CD4-positive, alpha-beta memory T cell (primary cell): ENCODE results near the gene USP5. TPM values are rescaled to one million over a fixed set of nuclear protein-coding genes. Genes with fewer than 3 reads are reported as not detected.
A peak's percentile ranks its signal among the peaks of the same experiment; 100 is the strongest.

Source experiments
- CTCF ChIA-PET: fragments of 350-600 bp; sonication (Branson Sonifier 250); formaldehyde crosslinking; loops from one replicate; lab custom pipeline; 2021; ENCODE audit warnings: inconsistent platforms; ENCODE audit not compliant: partially characterized antibody; lab: Charles Lee
- POLR2A ChIA-PET: fragments of 350-600 bp; sonication (Branson Sonifier 250); formaldehyde crosslinking; loops from one replicate; lab custom pipeline; 2021; ENCODE audit not compliant: partially characterized antibody; lab: Charles Lee
- DNase-seq, 5 donors: peaks; one replicate each; pipeline versions ENCODE4 v3.0.0 to v3.0.0-alpha.2; 2020 to 2022; ENCODE audit warnings: mixed read lengths in 1 of 5
- H3K27ac ChIP-seq: one replicate; pipeline ENCODE4 v1.7.0; 2013; ENCODE audit warnings: low read depth, low read length
- H3K27me3 ChIP-seq: 2 replicates; pipeline ENCODE4 v1.7.0; 2013; ENCODE audit warnings: mild to moderate bottlenecking, low read length, moderate library complexity; ENCODE audit not compliant: insufficient read depth
- H3K36me3 ChIP-seq: 2 replicates; pipeline ENCODE4 v1.7.0; 2013; ENCODE audit warnings: mild to moderate bottlenecking, low read length, moderate library complexity; ENCODE audit not compliant: insufficient read depth
- H3K4me1 ChIP-seq: 2 replicates; pipeline ENCODE4 v1.7.0; 2013; ENCODE audit warnings: mild to moderate bottlenecking, low read length, moderate library complexity; ENCODE audit not compliant: insufficient read depth
- H3K4me3 ChIP-seq, 2 donors: one replicate each; pipeline ENCODE4 v1.7.0; 2013; ENCODE audit warnings: low read length in 2 of 2, mild to moderate bottlenecking in 1 of 2
- H3K9me3 ChIP-seq, 2 donors: one replicate each; pipeline ENCODE4 v1.7.0; 2013; ENCODE audit warnings: low read length in 2 of 2, control low read depth in 1 of 2; ENCODE audit not compliant: control insufficient read depth in 1 of 2
- H3K27ac Mint-ChIP-seq, 7 donors: one replicate each; pipeline ENCODE4 v1.8.0; 2020 to 2021; ENCODE audit warnings: mixed read lengths in 7 of 7, mild to moderate bottlenecking in 6 of 7, inconsistent platforms in 3 of 7, moderate library complexity in 3 of 7
- H3K27me3 Mint-ChIP-seq, 2 donors: one replicate each; pipeline ENCODE4 v1.8.0; 2020 to 2021; ENCODE audit warnings: mixed read lengths in 2 of 2
- H3K36me3 Mint-ChIP-seq, 2 donors: one replicate each; pipeline ENCODE4 v1.8.0; 2020 to 2021; ENCODE audit warnings: mixed read lengths in 2 of 2, inconsistent platforms in 1 of 2, mild to moderate bottlenecking in 1 of 2
- H3K4me1 Mint-ChIP-seq, 4 donors: one replicate each; pipeline ENCODE4 v1.8.0; 2020 to 2021; ENCODE audit warnings: mixed read lengths in 4 of 4, mild to moderate bottlenecking in 1 of 4
- H3K4me3 Mint-ChIP-seq, 8 donors: one replicate each; pipeline ENCODE4 v1.8.0; 2020 to 2021; ENCODE audit warnings: mixed read lengths in 8 of 8, mild to moderate bottlenecking in 7 of 8, moderate library complexity in 6 of 8, inconsistent platforms in 3 of 8
- H3K9me3 Mint-ChIP-seq, 8 donors: one replicate each; pipeline ENCODE4 v1.8.0; 2020 to 2021; ENCODE audit warnings: mixed read lengths in 8 of 8, mild to moderate bottlenecking in 5 of 8, inconsistent platforms in 3 of 8, moderate library complexity in 1 of 8
- intact Hi-C: fragments of 100-400 bp; cut with micrococcal nuclease; formaldehyde crosslinking; loops from one replicate; pipeline ENCODE4 v1.15.1; 2023
- polyA plus RNA-seq, 2 donors: library from polyadenylated mRNA; unstranded; fragments of 300-500 nt; fragmentation: Illumina TruSeq; gene quantifications; one replicate each; pipeline ENCODE4 v1.2.3, GENCODE V29; 2021
- total RNA-seq, 2 experiments: library from RNA; stranded (reverse); gene quantifications; one replicate each; pipeline ENCODE4 v1.2.3, GENCODE V29; 2021

Gene USP5, protein sequence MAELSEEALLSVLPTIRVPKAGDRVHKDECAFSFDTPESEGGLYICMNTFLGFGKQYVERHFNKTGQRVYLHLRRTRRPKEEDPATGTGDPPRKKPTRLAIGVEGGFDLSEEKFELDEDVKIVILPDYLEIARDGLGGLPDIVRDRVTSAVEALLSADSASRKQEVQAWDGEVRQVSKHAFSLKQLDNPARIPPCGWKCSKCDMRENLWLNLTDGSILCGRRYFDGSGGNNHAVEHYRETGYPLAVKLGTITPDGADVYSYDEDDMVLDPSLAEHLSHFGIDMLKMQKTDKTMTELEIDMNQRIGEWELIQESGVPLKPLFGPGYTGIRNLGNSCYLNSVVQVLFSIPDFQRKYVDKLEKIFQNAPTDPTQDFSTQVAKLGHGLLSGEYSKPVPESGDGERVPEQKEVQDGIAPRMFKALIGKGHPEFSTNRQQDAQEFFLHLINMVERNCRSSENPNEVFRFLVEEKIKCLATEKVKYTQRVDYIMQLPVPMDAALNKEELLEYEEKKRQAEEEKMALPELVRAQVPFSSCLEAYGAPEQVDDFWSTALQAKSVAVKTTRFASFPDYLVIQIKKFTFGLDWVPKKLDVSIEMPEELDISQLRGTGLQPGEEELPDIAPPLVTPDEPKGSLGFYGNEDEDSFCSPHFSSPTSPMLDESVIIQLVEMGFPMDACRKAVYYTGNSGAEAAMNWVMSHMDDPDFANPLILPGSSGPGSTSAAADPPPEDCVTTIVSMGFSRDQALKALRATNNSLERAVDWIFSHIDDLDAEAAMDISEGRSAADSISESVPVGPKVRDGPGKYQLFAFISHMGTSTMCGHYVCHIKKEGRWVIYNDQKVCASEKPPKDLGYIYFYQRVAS
- total RNA-seq = 10 to 100 TPM; 65.2 to 69.3 TPM
- 10 to 100 TPM; 53.9 to 73.0 TPM for polyA plus RNA-seq

- H3K27ac ChIP-seq = peak within 1 kb of the TSS; percentile 92
- DNase-seq = peak; percentile 99 to 100 (median 99)
- peaks cover 0 to 3% (median 0%) of the 10 kb centered on the region in 8 donors for H3K9me3 Mint-ChIP-seq
- H3K27me3 ChIP-seq = no peaks in the 10 kb centered on the region
- intact Hi-C loops = loop anchor here (1.0 to 2.0 kb wide), 15 partner anchors 15 to 359 kb away; partner anchors contain the start of genes CHD4, COPS7A, EMG1 and IFFO1
- H3K4me3 ChIP-seq = peak within 1 kb of the TSS; percentile 62 to 97
- H3K27me3 Mint-ChIP-seq = no peaks in the 10 kb centered on the region
- H3K36me3 ChIP-seq = peaks cover 24% of the 10 kb centered on the region
- H3K4me1 Mint-ChIP-seq = peaks cover 18 to 36% (median 27%) of the 10 kb centered on the region in 4 donors
- H3K4me1 ChIP-seq = peaks cover 37% of the 10 kb centered on the region
- H3K27ac Mint-ChIP-seq = peak within 1 kb of the TSS; percentile 82 to 100 (median 99)
- POLR2A ChIA-PET = interaction anchor here (0.6 to 7.1 kb wide), 52 partner anchors 9 to 788 kb away, joined by 3 to 270 read pairs (median 5); partner anchors contain the start of genes C12orf57, C1RL, CD4 and COPS7A
- peak within 1 kb of the TSS; percentile 88 to 99 (median 95) for H3K4me3 Mint-ChIP-seq
- H3K36me3 Mint-ChIP-seq = peaks cover 12 to 21% of the 10 kb centered on the region in 2 donors
- CTCF ChIA-PET = interaction anchor here (0.6 to 5.7 kb wide), 20 partner anchors 10 to 513 kb away, joined by 3 to 102 read pairs (median 4); partner anchors contain the start of genes MLF2, P3H3, PTMS and SPSB2
- no peaks in the 10 kb centered on the region for H3K9me3 ChIP-seq
Observed at GRCh38 chr12:6851921-6852650, at the start of gene USP5. USP5 (plus strand) TSS chr12:6852150; CDS start chr12:6852180, 30 bp downstream.

DNA sequence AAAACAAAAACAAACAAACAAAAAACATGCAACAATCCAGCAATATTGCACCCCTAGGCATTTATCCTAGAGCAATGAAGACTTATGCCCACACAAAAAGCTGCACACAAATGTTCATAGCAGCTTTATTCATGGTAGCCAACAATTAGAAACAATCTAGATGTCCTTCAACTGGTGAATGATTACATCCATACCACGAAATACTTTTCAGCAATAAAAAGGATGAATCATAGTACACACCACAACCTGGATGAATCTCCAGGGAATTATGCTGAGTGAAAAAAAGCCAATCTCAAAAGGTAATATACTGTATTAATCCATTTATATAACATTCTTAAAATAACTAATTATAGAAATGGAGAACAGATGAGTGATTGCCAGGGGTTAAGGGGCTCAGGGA lies 44.8 kb upstream of the USP5 start:
- DNase-seq = no peak
- CTCF ChIA-PET = interaction anchor here (1.0 to 1.4 kb wide), 3 partner anchors 27 to 187 kb away, joined by 3 read pairs; no protein-coding TSS in a partner anchor
- intact Hi-C loops = no loop called here
- Mint-ChIP-seq H3K9me3 (no peaks in the 10 kb centered on the region), H3K27ac (peak overlapping the region in 1 of 7 donors; percentile 72), H3K36me3 (peaks cover 36 to 39% of the 10 kb centered on the region in 2 donors), H3K4me1 (peaks cover 0 to 24% (median 12%) of the 10 kb centered on the region in 4 donors), H3K27me3 (no peaks in the 10 kb centered on the region), H3K4me3 (no peak overlapping the region)
- no peak overlapping the region for H3K27ac ChIP-seq
- H3K36me3 ChIP-seq = peaks cover 22% of the 10 kb centered on the region
- H3K4me3 ChIP-seq = no peak overlapping the region
- H3K27me3 ChIP-seq = no peaks in the 10 kb centered on the region
- no peaks in the 10 kb centered on the region for H3K9me3 ChIP-seq
- POLR2A ChIA-PET = interaction anchor here (0.6 kb wide), 1 partner anchor 18 kb away, joined by 3 read pairs; the partner anchor contains the start of gene CD4
- H3K4me1 ChIP-seq = no peaks in the 10 kb centered on the region

GRCh38 chr12:6809056-6809455 lies 42.9 kb upstream of the USP5 start:
- peaks cover 12% of the 10 kb centered on the region for H3K36me3 ChIP-seq
- H3K4me3 ChIP-seq = no peak overlapping the region
- no peak overlapping the region for H3K27ac ChIP-seq
- POLR2A ChIA-PET = interaction anchor here (1.3 to 1.8 kb wide), 3 partner anchors 12 to 17 kb away, joined by 4 to 12 read pairs (median 4); partner anchors contain the start of gene GPR162
- no peak overlapping the region for H3K27ac Mint-ChIP-seq
- H3K9me3 ChIP-seq = no peaks in the 10 kb centered on the region
- CTCF ChIA-PET = interaction anchor here (1.0 to 1.4 kb wide), 2 partner anchors 12 to 31 kb away, joined by 4 to 5 read pairs; partner anchors contain the start of gene GPR162
- H3K4me1 ChIP-seq = no peaks in the 10 kb centered on the region
- no peaks in the 10 kb centered on the region for H3K9me3 Mint-ChIP-seq
- H3K27me3 Mint-ChIP-seq = no peaks in the 10 kb centered on the region
- no peak overlapping the region for H3K4me3 Mint-ChIP-seq
- no peaks in the 10 kb centered on the region for H3K27me3 ChIP-seq
- H3K4me1 Mint-ChIP-seq = peaks cover 0 to 23% (median 13%) of the 10 kb centered on the region in 4 donors
- no peak for DNase-seq
- peaks cover 37 to 40% of the 10 kb centered on the region in 2 donors for H3K36me3 Mint-ChIP-seq
- intact Hi-C loops = no loop called here

GRCh38 chr12:6810758-6811157 lies 41.2 kb upstream of the USP5 start:
- DNase-seq = no peak
- no peaks in the 10 kb centered on the region for H3K27me3 Mint-ChIP-seq
- intact Hi-C loops = no loop called here
- no peaks in the 10 kb centered on the region for H3K27me3 ChIP-seq
- peak overlapping the region in 6 of 7 donors; percentile 24 to 88 (median 68) for H3K27ac Mint-ChIP-seq
- no peaks in the 10 kb centered on the region for H3K9me3 Mint-ChIP-seq
- H3K27ac ChIP-seq = no peak overlapping the region
- peaks cover 42 to 46% of the 10 kb centered on the region in 2 donors for H3K36me3 Mint-ChIP-seq
- no peak overlapping the region for H3K4me3 ChIP-seq
- H3K4me1 ChIP-seq = no peaks in the 10 kb centered on the region
- H3K4me3 Mint-ChIP-seq = no peak overlapping the region
- peaks cover 26% of the 10 kb centered on the region for H3K36me3 ChIP-seq
- POLR2A ChIA-PET = interaction anchor here (1.2 to 1.4 kb wide), 2 partner anchors 9 to 10 kb away, joined by 3 to 4 read pairs; partner anchors contain the start of gene GPR162
- H3K4me1 Mint-ChIP-seq = peaks cover 0 to 20% (median 12%) of the 10 kb centered on the region in 4 donors
- CTCF ChIA-PET = interaction anchor here (0.8 to 2.7 kb wide), 5 partner anchors 8 to 25 kb away, joined by 3 to 9 read pairs (median 3); no protein-coding TSS in a partner anchor
- H3K9me3 ChIP-seq = no peaks in the 10 kb centered on the region

DNA sequence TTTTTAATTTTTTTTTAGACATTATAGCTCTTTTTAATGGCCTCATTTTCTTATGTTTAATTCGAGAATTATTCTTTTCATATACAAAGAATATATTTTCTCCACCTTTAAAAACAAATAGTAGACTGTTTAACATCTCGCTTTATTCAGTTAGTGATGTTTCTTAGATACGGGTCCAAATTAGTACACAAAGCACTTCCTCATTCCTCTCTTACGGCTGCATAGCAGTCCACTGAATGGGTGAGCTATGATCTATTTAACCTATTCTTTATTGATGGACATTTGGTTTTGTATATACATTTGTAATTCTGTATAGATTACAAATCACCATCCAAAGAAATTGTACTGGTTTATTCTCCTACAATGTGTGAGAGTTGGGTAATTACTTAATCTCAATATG lies 38.6 kb upstream of the USP5 start:
- Histone ChIP-seq H3K4me1 (no peaks in the 10 kb centered on the region), H3K27me3 (no peaks in the 10 kb centered on the region), H3K27ac (no peak overlapping the region), H3K36me3 (peaks cover 42% of the 10 kb centered on the region), H3K9me3 (no peaks in the 10 kb centered on the region), H3K4me3 (no peak overlapping the region)
- no peaks in the 10 kb centered on the region for H3K27me3 Mint-ChIP-seq
- intact Hi-C loops = no loop called here
- H3K4me3 Mint-ChIP-seq = no peak overlapping the region
- no peaks in the 10 kb centered on the region for H3K9me3 Mint-ChIP-seq
- no peak for DNase-seq
- H3K27ac Mint-ChIP-seq = no peak overlapping the region
- ChIA-PET POLR2A (interaction anchor here (0.8 to 1.2 kb wide), 2 partner anchors 17 to 24 kb away, joined by 3 to 4 read pairs; partner anchors contain the start of gene CD4), CTCF (interaction anchor here (1.0 to 1.8 kb wide), 4 partner anchors 12 to 348 kb away, joined by 3 to 11 read pairs (median 4); no protein-coding TSS in a partner anchor)
- peaks cover 54 to 58% of the 10 kb centered on the region in 2 donors for H3K36me3 Mint-ChIP-seq
- H3K4me1 Mint-ChIP-seq = peaks cover 0 to 20% (median 16%) of the 10 kb centered on the region in 4 donors

- no peaks in the 10 kb centered on the region for H3K9me3 Mint-ChIP-seq
Observed at GRCh38 chr12:6816598-6816997, 35.4 kb upstream of the USP5 start.

More at GRCh38 chr12:6816598-6816997, 35.4 kb upstream of the USP5 start:
- no peak overlapping the region for H3K27ac ChIP-seq
- H3K36me3 ChIP-seq = peaks cover 60% of the 10 kb centered on the region
- intact Hi-C loops = no loop called here
- H3K4me1 ChIP-seq = peaks cover 13% of the 10 kb centered on the region
- Mint-ChIP-seq H3K4me1 (peaks cover 12 to 15% (median 14%) of the 10 kb centered on the region in 4 donors), H3K27ac (peak overlapping the region in 1 of 7 donors; percentile 19), H3K27me3 (no peaks in the 10 kb centered on the region), H3K36me3 (peaks cover 51 to 61% of the 10 kb centered on the region in 2 donors), H3K4me3 (no peak overlapping the region)
- no peak for DNase-seq
- no peaks in the 10 kb centered on the region for H3K9me3 ChIP-seq
- POLR2A ChIA-PET = interaction anchor here (1.2 kb wide), 1 partner anchor 23 kb away, joined by 3 read pairs; no protein-coding TSS in a partner anchor
- CTCF ChIA-PET = interaction anchor here (1.4 to 1.5 kb wide), 2 partner anchors 9 to 63 kb away, joined by 5 to 7 read pairs; partner anchors contain the start of gene MLF2
- no peak overlapping the region for H3K4me3 ChIP-seq
- H3K27me3 ChIP-seq = no peaks in the 10 kb centered on the region
